PC-9 (cell line): ENCODE measurements around the gene GOT2. TPM values are rescaled to one million over a fixed set of nuclear protein-coding genes. Genes with fewer than 3 reads are reported as not detected.
A peak's percentile ranks its signal among the peaks of the same experiment; 100 is the strongest.

Source experiments
- BruUV-seq: library from RNA; stranded (reverse); fragments of 400-500 nt; replicated peaks from 2 replicates; lab custom pipeline; 2021; lab: Mats Ljungman, UMichigan
- CTCF ChIA-PET: fragments of 300-600 bp; sonication (Branson Sonifier 250); formaldehyde crosslinking; loops from one replicate; lab custom pipeline; 2022; ENCODE audit warnings: antibody characterized with exemption; lab: Charles Lee
- POLR2A ChIA-PET: fragments of 300-600 bp; sonication (Branson Sonifier 250); formaldehyde crosslinking; loops from one replicate; lab custom pipeline; 2022; ENCODE audit warnings: antibody characterized with exemption; ENCODE audit not compliant: unreplicated experiment; lab: Charles Lee
- DNase-seq, 2 experiments: peaks; one replicate each; pipeline versions ENCODE4 v3.0.0 to v3.0.0-alpha.2; 2015 to 2022; ENCODE audit warnings: mixed read lengths in 1 of 2
- H2AFZ ChIP-seq: fragments of 200-600 bp; sonication (generic); 2 replicates; pipeline ENCODE4 v1.8.1; 2017; ENCODE audit warnings: antibody characterized with exemption
- H3F3A ChIP-seq: fragments of 200-600 bp; sonication (generic); 2 replicates; pipeline ENCODE4 v1.8.1; 2017; ENCODE audit warnings: antibody characterized with exemption, mild to moderate bottlenecking, low read depth; ENCODE audit not compliant: insufficient read depth
- H3K27ac ChIP-seq: fragments of 200-600 bp; sonication (generic); 2 replicates; pipeline ENCODE4 v1.6.1; 2016; ENCODE audit warnings: mixed run types
- H3K27me3 ChIP-seq: fragments of 200-600 bp; sonication (generic); 2 replicates; pipeline ENCODE4 v1.6.1; 2016; ENCODE audit warnings: low read depth, mixed run types; ENCODE audit not compliant: insufficient read depth
- H3K36me3 ChIP-seq: fragments of 200-600 bp; sonication (generic); 2 replicates; pipeline ENCODE4 v1.6.1; 2016; ENCODE audit warnings: low read depth, mixed run types
- H3K4me1 ChIP-seq: fragments of 200-600 bp; sonication (generic); replicated peaks from 2 replicates; pipeline ENCODE4 v1.6.1; 2016; ENCODE audit warnings: mixed run types; ENCODE audit not compliant: insufficient read depth
- H3K4me2 ChIP-seq: fragments of 200-600 bp; sonication (generic); 2 replicates; pipeline ENCODE4 v1.6.1; 2017; ENCODE audit warnings: mixed run types
- H3K4me3 ChIP-seq: fragments of 200-600 bp; sonication (generic); 2 replicates; pipeline ENCODE4 v1.6.1; 2016; ENCODE audit warnings: mixed run types
- H3K79me2 ChIP-seq: fragments of 200-600 bp; sonication (generic); 2 replicates; pipeline ENCODE4 v1.6.1; 2017; ENCODE audit warnings: low read depth, mixed run types
- H3K9me2 ChIP-seq: fragments of 200-600 bp; sonication (generic); 2 replicates; pipeline ENCODE4 v1.8.1; 2017; ENCODE audit warnings: mild to moderate bottlenecking; ENCODE audit not compliant: insufficient read depth
- H3K9me3 ChIP-seq: fragments of 200-600 bp; sonication (generic); 2 replicates; pipeline ENCODE4 v1.8.1; 2016; ENCODE audit warnings: low read depth; ENCODE audit not compliant: insufficient read depth
- H4K20me1 ChIP-seq: fragments of 200-600 bp; sonication (generic); 2 replicates; pipeline ENCODE4 v1.8.1; 2017; ENCODE audit not compliant: insufficient read depth
- CTCF ChIP-seq: fragments of 200-600 bp; sonication (generic); conservative IDR thresholded peaks from 2 replicates; pipeline ENCODE4 v1.6.1; 2017; ENCODE audit warnings: mixed run types, antibody characterized with exemption, mild to moderate bottlenecking, moderate library complexity
- EZH2 ChIP-seq: fragments of 200-600 bp; sonication (generic); IDR thresholded peaks from 2 replicates; pipeline ENCODE4 v1.8.0; 2017; ENCODE audit warnings: antibody characterized with exemption, low read depth
- intact Hi-C: fragments of 100-400 bp; cut with micrococcal nuclease; formaldehyde crosslinking; loops from one replicate; pipeline ENCODE4 v1.10.0; 2022; ENCODE audit not compliant: unreplicated experiment
- total RNA-seq: library from RNA; stranded (reverse); gene quantifications from 2 replicates; pipeline ENCODE4 v1.2.3, GENCODE V29; 2021

The GOT2 gene
- total RNA-seq, 1 experiment from 2014 or later = 125 TPM

- Histone ChIP-seq H4K20me1 (peaks cover 50% of the 10 kb centered on the region), H3K27ac (no peak overlapping the region), H3K9me3 (no peaks in the 10 kb centered on the region), H3K27me3 (no peaks in the 10 kb centered on the region), H3K4me1 (peaks cover 18% of the 10 kb centered on the region), H3K79me2 (peaks cover 68% of the 10 kb centered on the region), H2AFZ (no peak overlapping the region), H3K9me2 (no peaks in the 10 kb centered on the region), H3K4me2 (no peak overlapping the region), H3K36me3 (peaks cover 6% of the 10 kb centered on the region; the same call in 1 of the 2 replicates), H3K4me3 (no peak overlapping the region), H3F3A (no peaks in the 10 kb centered on the region)
- ChIA-PET POLR2A (no interaction called here), CTCF (no interaction called here)
- TSS peak; percentile 4 for BruUV-seq
- DNase-seq = no peak
- intact Hi-C loops = no loop called here
- no peak for TF ChIP-seq EZH2
Measured at GRCh38 chr16:58730724-58731370, 3.3 kb downstream of the GOT2 start.

GRCh38 chr16:58727796-58728568 is 6.1 kb downstream of the GOT2 start:
- intact Hi-C loops = loop anchor here (5.0 kb wide), 1 partner anchor 146 kb away; no protein-coding TSS in a partner anchor
- no peak for TF ChIP-seq EZH2
- TF ChIP-seq CTCF = no peak
- Histone ChIP-seq H3K4me1 (peaks cover 18% of the 10 kb centered on the region), H3K4me3 (no peak overlapping the region), H3K79me2 (peaks cover 62% of the 10 kb centered on the region), H3K36me3 (peaks cover 6% of the 10 kb centered on the region), H3K27me3 (no peaks in the 10 kb centered on the region), H3F3A (no peaks in the 10 kb centered on the region), H2AFZ (no peak overlapping the region), H3K27ac (no peak overlapping the region), H3K9me3 (no peaks in the 10 kb centered on the region), H3K4me2 (no peak overlapping the region), H3K9me2 (no peaks in the 10 kb centered on the region), H4K20me1 (peaks cover 58% of the 10 kb centered on the region)
- ChIA-PET CTCF (no interaction called here), POLR2A (no interaction called here)
- no peak for DNase-seq
- BruUV-seq = no TSS peak

- no TSS peak for BruUV-seq
- Histone ChIP-seq H4K20me1 (peaks cover 52% of the 10 kb centered on the region), H3K4me3 (no peak overlapping the region), H3K27me3 (no peaks in the 10 kb centered on the region), H3K9me3 (no peaks in the 10 kb centered on the region), H3K27ac (no peak overlapping the region), H3F3A (no peaks in the 10 kb centered on the region), H3K79me2 (peaks cover 54% of the 10 kb centered on the region), H2AFZ (no peak overlapping the region), H3K4me2 (no peak overlapping the region), H3K4me1 (peaks cover 10% of the 10 kb centered on the region), H3K36me3 (peaks cover 7% of the 10 kb centered on the region), H3K9me2 (no peaks in the 10 kb centered on the region)
- TF ChIP-seq EZH2 (no peak), CTCF (no peak)
- intact Hi-C loops = loop anchor here (5.0 kb wide), 1 partner anchor 145 kb away; no protein-coding TSS in a partner anchor
- POLR2A ChIA-PET = no interaction called here
- no peak for DNase-seq
- CTCF ChIA-PET = interaction anchor here (0.6 kb wide), 1 partner anchor 119 kb away, joined by 3 read pairs; no protein-coding TSS in a partner anchor
Measured at GRCh38 chr16:58727028-58727781, 6.9 kb downstream of the GOT2 start.
